H9 (cell line): Measurements from ENCODE around the gene HSPB3. TPM values are rescaled to one million over a fixed set of nuclear protein-coding genes. Genes with fewer than 3 reads are reported as not detected.

Experiments used
- DNase-seq: peaks from one replicate; pipeline ENCODE4 v3.0.0-alpha.2; 2017
- H2AFZ ChIP-seq: one replicate; pipeline ENCODE4 v1.6.1; 2013; ENCODE audit warnings: mild to moderate bottlenecking, low read length, control low read depth, moderate library complexity
- H2AK5ac ChIP-seq: 2 replicates; pipeline ENCODE4 v1.6.1; 2013; ENCODE audit warnings: low read length, control low read depth, mixed read lengths; ENCODE audit not compliant: insufficient read length
- H2BK120ac ChIP-seq: one replicate; pipeline ENCODE4 v1.6.1; 2013; ENCODE audit warnings: low read depth, mild to moderate bottlenecking, low read length, control low read depth, inconsistent platforms; ENCODE audit not compliant: poor library complexity, severe bottlenecking
- H2BK12ac ChIP-seq: 2 replicates; pipeline ENCODE4 v1.6.1; 2013; ENCODE audit warnings: low read length, control low read depth, mixed read lengths, low read depth; ENCODE audit not compliant: insufficient read length
- H2BK15ac ChIP-seq: 2 replicates; pipeline ENCODE4 v1.6.1; 2013; ENCODE audit warnings: low read depth, low read length, control low read depth
- H2BK20ac ChIP-seq: one replicate; pipeline ENCODE4 v1.6.1; 2013; ENCODE audit warnings: low read depth, mild to moderate bottlenecking, low read length, control low read depth, inconsistent platforms; ENCODE audit not compliant: poor library complexity, severe bottlenecking
- H2BK5ac ChIP-seq: 2 replicates; pipeline ENCODE4 v1.6.1; 2013; ENCODE audit warnings: low read length, control low read depth, mixed read lengths; ENCODE audit not compliant: insufficient read length
- H3K14ac ChIP-seq: 2 replicates; pipeline ENCODE4 v1.6.1; 2013; ENCODE audit warnings: low read length, control low read depth; ENCODE audit not compliant: insufficient read depth
- H3K18ac ChIP-seq: 2 replicates; pipeline ENCODE4 v1.6.1; 2013; ENCODE audit warnings: low read depth, mild to moderate bottlenecking, mixed read lengths, low read length, control low read depth; ENCODE audit not compliant: insufficient read length
- H3K23ac ChIP-seq: 2 replicates; pipeline ENCODE4 v1.6.1; 2013; ENCODE audit warnings: low read length, control low read depth, mixed read lengths, low read depth; ENCODE audit not compliant: insufficient read length
- H3K23me2 ChIP-seq: 2 replicates; pipeline ENCODE4 v1.6.1; 2013; ENCODE audit warnings: low read depth, mild to moderate bottlenecking, mixed read lengths, low read length, control low read depth; ENCODE audit not compliant: insufficient read length, poor library complexity, severe bottlenecking
- H3K27ac ChIP-seq: 2 replicates; pipeline ENCODE4 v1.5.1; 2013; ENCODE audit warnings: low read length, control low read depth, mixed read lengths, low read depth; ENCODE audit not compliant: insufficient read length
- H3K27me3 ChIP-seq: 2 replicates; pipeline ENCODE4 v1.6.1; 2013; ENCODE audit warnings: low read length, control low read depth, inconsistent platforms; ENCODE audit not compliant: insufficient read depth
- H3K4ac ChIP-seq: 2 replicates; pipeline ENCODE4 v1.6.1; 2013; ENCODE audit warnings: low read depth, mild to moderate bottlenecking, control low read depth, inconsistent platforms, low read length, moderate library complexity
- H3K4me1 ChIP-seq: 2 replicates; pipeline ENCODE4 v1.6.1; 2013; ENCODE audit warnings: low read length, control low read depth, inconsistent platforms; ENCODE audit not compliant: insufficient read depth
- H3K4me2 ChIP-seq: 2 replicates; pipeline ENCODE4 v1.6.1; 2013; ENCODE audit warnings: low read length, control low read depth, mixed read lengths; ENCODE audit not compliant: insufficient read length, insufficient read depth
- H3K56ac ChIP-seq: 2 replicates; pipeline ENCODE4 v1.6.1; 2013; ENCODE audit warnings: low read depth, mild to moderate bottlenecking, mixed read lengths, low read length, control low read depth; ENCODE audit not compliant: insufficient read length
- H3K79me1 ChIP-seq: 2 replicates; pipeline ENCODE4 v1.6.1; 2013; ENCODE audit warnings: low read depth, mild to moderate bottlenecking, moderate library complexity, low read length, control low read depth, inconsistent platforms; ENCODE audit not compliant: insufficient read depth, poor library complexity, severe bottlenecking
- H3K79me2 ChIP-seq: 2 replicates; pipeline ENCODE4 v1.6.1; 2013; ENCODE audit warnings: low read length, control low read depth, inconsistent platforms; ENCODE audit not compliant: insufficient read depth
- H3K9ac ChIP-seq: 2 replicates; pipeline ENCODE4 v1.6.1; 2013; ENCODE audit warnings: low read length, control low read depth, mixed read lengths; ENCODE audit not compliant: insufficient read length; ENCODE audit errors: extremely low read depth
- H3K9me3 ChIP-seq: one replicate; pipeline ENCODE4 v1.6.1; 2013; ENCODE audit warnings: low read depth, low read length, inconsistent platforms; ENCODE audit not compliant: control insufficient read depth
- H3T11ph ChIP-seq: one replicate; pipeline ENCODE4 v1.6.1; 2013; ENCODE audit warnings: mild to moderate bottlenecking, low read length, control low read depth, inconsistent platforms
- H4K20me1 ChIP-seq: one replicate; pipeline ENCODE4 v1.6.1; 2013; ENCODE audit not compliant: control insufficient read depth, insufficient read length, insufficient read depth
- H4K5ac ChIP-seq: 2 replicates; pipeline ENCODE4 v1.6.1; 2013; ENCODE audit warnings: low read depth, mild to moderate bottlenecking, mixed read lengths, low read length, control low read depth; ENCODE audit not compliant: insufficient read length
- H4K8ac ChIP-seq: replicated peaks from 2 replicates; pipeline ENCODE4 v1.6.1; 2013; ENCODE audit warnings: low read length, control low read depth, mixed read lengths, low read depth; ENCODE audit not compliant: insufficient read length
- H4K91ac ChIP-seq: 2 replicates; pipeline ENCODE4 v1.6.1; 2013; ENCODE audit warnings: low read depth, mild to moderate bottlenecking, moderate library complexity, mixed read lengths, low read length, control low read depth; ENCODE audit not compliant: insufficient read length
- H3K27ac Mint-ChIP-seq, 3 experiments: 2 replicates in 2 of 3; 3 replicates in 1 of 3; pipeline ENCODE4 v1.8.0; 2020 to 2021; ENCODE audit warnings: mixed read lengths in 3 of 3, mild to moderate bottlenecking in 1 of 3, moderate library complexity in 1 of 3
- H3K27me3 Mint-ChIP-seq: 2 replicates; pipeline ENCODE4 v1.8.0; 2021; ENCODE audit warnings: low read depth, mild to moderate bottlenecking, moderate library complexity, mixed read lengths
- H3K36me3 Mint-ChIP-seq, 3 experiments: 2 replicates in 2 of 3; 3 replicates in 1 of 3; pipeline ENCODE4 v1.8.0; 2020 to 2021; ENCODE audit warnings: low read depth in 3 of 3, mixed read lengths in 3 of 3; ENCODE audit not compliant: insufficient read depth in 1 of 3
- H3K4me1 Mint-ChIP-seq, 2 experiments: 2 replicates each; pipeline ENCODE4 v1.8.0; 2020; ENCODE audit warnings: mixed read lengths in 2 of 2
- H3K4me3 Mint-ChIP-seq, 2 experiments: 2 replicates in 1 of 2; 3 replicates in 1 of 2; pipeline ENCODE4 v1.8.0; 2020 to 2021; ENCODE audit warnings: mild to moderate bottlenecking in 2 of 2, mixed read lengths in 2 of 2, moderate library complexity in 1 of 2
- H3K9me3 Mint-ChIP-seq, 2 experiments: 2 replicates in 1 of 2; 3 replicates in 1 of 2; pipeline ENCODE4 v1.8.0; 2020; ENCODE audit warnings: mild to moderate bottlenecking in 2 of 2, mixed read lengths in 2 of 2, moderate library complexity in 1 of 2
- CTCF ChIP-seq: fragments of 200-600 bp; sonication (generic); conservative IDR thresholded peaks from 3 replicates; pipeline ENCODE4 v1.8.0; 2021; ENCODE audit warnings: antibody characterized with exemption, mild to moderate bottlenecking
- WGBS: extraction: QIAGEN DNeasy Blood & Tissue Kit; methylation state at CpG from one replicate; pipeline ENCODE4 v1.1.7; 2013; ENCODE audit warnings: missing lambda C conversion rate, low lambda C conversion rate, mixed read lengths; ENCODE audit not compliant: insufficient read length; ENCODE audit errors: extremely low coverage; 5-methylcytosine and 5-hydroxymethylcytosine counted together
- total RNA-seq: library from RNA; stranded (reverse); gene quantifications from 2 replicates; pipeline ENCODE4 v1.2.1, GENCODE V29; 2021

HSPB3 gene
- total RNA-seq, 1 experiment from 2014 or later: not detected

DNA sequence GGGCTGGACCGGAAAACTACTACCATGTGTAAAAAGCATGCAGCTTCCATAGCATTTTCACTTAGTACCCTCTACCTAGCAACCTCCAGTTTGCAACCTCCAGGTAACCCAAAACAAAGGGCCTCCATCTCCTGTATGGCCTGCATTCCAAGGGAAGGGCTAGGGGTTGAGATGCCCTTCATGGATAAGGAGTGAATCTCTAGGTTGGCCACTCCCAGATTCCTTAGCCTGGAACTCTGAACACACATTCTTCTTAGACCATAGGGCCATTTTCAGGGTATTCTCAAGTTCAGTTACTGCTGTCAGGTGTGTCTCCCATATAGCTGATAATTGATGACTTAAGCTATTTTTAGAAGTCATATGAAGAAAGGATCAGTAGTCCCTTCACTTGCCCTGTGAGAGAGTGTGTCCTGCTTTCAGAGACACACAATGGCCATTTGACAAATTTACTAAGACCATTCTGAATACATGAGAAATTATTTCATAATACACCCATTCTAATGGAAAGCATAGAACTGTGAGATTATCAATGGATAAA lies 22.5 kb downstream of the HSPB3 start:
- Histone ChIP-seq H4K91ac (no peak overlapping the region), H2AFZ (no peak overlapping the region), H3K14ac (no peak overlapping the region), H3K27me3 (no peaks in the 10 kb centered on the region; the same call in 1 of the 2 replicates), H3K23ac (no peak overlapping the region), H2BK20ac (no peak overlapping the region), H3K23me2 (no peaks in the 10 kb centered on the region), H2BK12ac (no peak overlapping the region), H3K27ac (no peak overlapping the region), H4K20me1 (no peaks in the 10 kb centered on the region), H2AK5ac (no peak overlapping the region), H3K56ac (no peak overlapping the region), H3K4me1 (no peaks in the 10 kb centered on the region), H3K4me2 (no peak overlapping the region), H2BK5ac (no peak overlapping the region), H4K5ac (no peak overlapping the region), H3K9me3 (no peaks in the 10 kb centered on the region), H4K8ac (no peak overlapping the region), H3T11ph (no peak overlapping the region), H3K9ac (no peak overlapping the region), H3K4ac (no peak overlapping the region), H2BK120ac (no peak overlapping the region), H3K79me1 (no peaks in the 10 kb centered on the region), H3K18ac (no peak overlapping the region), H2BK15ac (no peak overlapping the region), H3K79me2 (no peaks in the 10 kb centered on the region)
- no peaks in the 10 kb centered on the region for H3K4me1 Mint-ChIP-seq
- DNase-seq: no peak
- H3K27ac Mint-ChIP-seq: no peak overlapping the region
- H3K36me3 Mint-ChIP-seq: no peaks in the 10 kb centered on the region
- WGBS: no CpG with 5 or more reads among the region's 1 CpG
- H3K27me3 Mint-ChIP-seq: peaks cover 3% of the 10 kb centered on the region; the same call in 1 of the 2 replicates
- no peaks in the 10 kb centered on the region for H3K9me3 Mint-ChIP-seq
- no peak overlapping the region for H3K4me3 Mint-ChIP-seq
- TF ChIP-seq CTCF: no peak
